GM12878 (cell line): ENCODE measurements around the gene ITPKB. TPM values are rescaled to one million over a fixed set of nuclear protein-coding genes. Genes with fewer than 3 reads are reported as not detected.

Source experiments
- ATAC-seq: fragments of 200-7000 bp; cut with Tn5 transposase; 3 replicates; pipeline ENCODE4 v1.9.1; 2020; ENCODE audit warnings: mild to moderate bottlenecking, moderate library complexity
- BruUV-seq: library from RNA; stranded (reverse); fragments of 400-500 nt; replicated peaks from 2 replicates; lab custom pipeline; 2021; lab: Mats Ljungman, UMichigan
- CTCF ChIA-PET: fragments of 300-600 bp; sonication (Branson Sonifier 250); formaldehyde crosslinking; extraction: SDS; loops from one replicate; lab custom pipeline; 2021; ENCODE audit warnings: inconsistent platforms; lab: Yijun Ruan, JAX
- POLR2A ChIA-PET: fragments of 350-600 bp; formaldehyde crosslinking; extraction: SDS; loops from one replicate; lab custom pipeline; 2021; ENCODE audit warnings: inconsistent platforms; lab: Charles Lee
- RAD21 ChIA-PET: fragments of 300-600 bp; sonication (Branson Sonifier 250); formaldehyde crosslinking; loops from one replicate; lab custom pipeline; 2023; ENCODE audit warnings: antibody characterized with exemption; ENCODE audit not compliant: unreplicated experiment; lab: Charles Lee
- SMC1A ChIA-PET: fragments of 300-600 bp; sonication (Branson Sonifier 250); formaldehyde crosslinking; loops from one replicate; lab custom pipeline; 2023; ENCODE audit not compliant: unreplicated experiment, uncharacterized antibody; lab: Charles Lee
- DNase-seq: peaks from one replicate; pipeline ENCODE4 v3.0.0-alpha.2; 2011; ENCODE audit warnings: low read depth, low spot score
- FAIRE-seq: peaks from 3 replicates; lab custom pipeline; 2011; peaks lifted over from hg19 to GRCh38; lab: Jason Lieb, UNC
- H2AFZ ChIP-seq: 2 replicates; pipeline ENCODE4 v1.6.0; 2011; ENCODE audit warnings: low read depth, low read length, control low read depth; ENCODE audit not compliant: control insufficient read depth
- H3K27ac ChIP-seq: 2 replicates; pipeline ENCODE4 v1.5.1; 2011; ENCODE audit warnings: control low read depth; ENCODE audit not compliant: control insufficient read depth, insufficient read depth
- H3K27me3 ChIP-seq, 2 experiments: replicated peaks in 1 of 2; 2 replicates each; pipeline versions ENCODE4 v1.6.0 to v1.6.1; 2011; ENCODE audit warnings: low read length in 1 of 2; ENCODE audit not compliant: control insufficient read depth in 2 of 2, insufficient read depth in 2 of 2
- H3K36me3 ChIP-seq, 2 experiments: 2 replicates each; pipeline ENCODE4 v1.5.1; 2011; ENCODE audit warnings: low read length in 1 of 2; ENCODE audit not compliant: control insufficient read depth in 2 of 2, insufficient read depth in 2 of 2
- H3K4me1 ChIP-seq: 2 replicates; pipeline ENCODE4 v1.6.1; 2011; ENCODE audit warnings: mild to moderate bottlenecking, low read length, moderate library complexity, mixed read lengths; ENCODE audit not compliant: control insufficient read depth, insufficient read depth
- H3K4me2 ChIP-seq: 2 replicates; pipeline ENCODE4 v1.6.0; 2011; ENCODE audit warnings: control low read depth; ENCODE audit not compliant: control insufficient read depth, insufficient read depth
- H3K4me3 ChIP-seq: fragments of 200-600 bp; sonication (generic); 2 replicates; pipeline ENCODE4 v1.5.1; 2016
- H3K79me2 ChIP-seq: 2 replicates; pipeline ENCODE4 v1.6.0; 2011; ENCODE audit warnings: low read length; ENCODE audit not compliant: control insufficient read depth, insufficient read depth
- H3K9ac ChIP-seq: 2 replicates; pipeline ENCODE4 v1.8.0; 2011; ENCODE audit warnings: low read length, control low read depth, mixed read lengths; ENCODE audit not compliant: control insufficient read depth, insufficient read depth
- H3K9me3 ChIP-seq: replicated peaks from 3 replicates; pipeline ENCODE4 v1.5.1; 2011; ENCODE audit warnings: mild to moderate bottlenecking, low read length; ENCODE audit not compliant: control insufficient read depth, insufficient read depth
- H4K20me1 ChIP-seq: 2 replicates; pipeline ENCODE4 v1.6.0; 2011; ENCODE audit not compliant: control insufficient read depth, insufficient read depth
- WRNIP1 ChIP-seq: IDR thresholded peaks from 2 replicates; pipeline ENCODE4 v1.6.1; 2011; ENCODE audit warnings: low read depth, low read length, improper control_type of control experiment, borderline replicate concordance
- WGBS: methylation state at CpG from one replicate; pipeline ENCODE4 v1.1.6; 2016; ENCODE audit warnings: low lambda C conversion rate; ENCODE audit not compliant: insufficient replicate concordance, insufficient coverage; ENCODE audit errors: missing lambda C conversion rate; 5-methylcytosine and 5-hydroxymethylcytosine counted together
- in situ Hi-C: fragments of 300-500 bp; cut with MboI; formaldehyde crosslinking; loops from 9 replicates; pipeline ENCODE4 v1.14.3; 2018; ENCODE audit warnings: mixed read lengths
- intact Hi-C: fragments of 100-400 bp; cut with micrococcal nuclease; formaldehyde crosslinking; loops from one replicate; pipeline ENCODE4 v1.14.2; 2022; ENCODE audit not compliant: unreplicated experiment
- polyA plus RNA-seq, 11 experiments: library from polyadenylated mRNA; depleted of rRNA in 4 of 11; unstranded in 6 of 11; stranded (reverse) in 5 of 11; fragments of >200 nt; fragmentation: Nextera tagmentation in 4 of 11; fragmentation: Illumina TruSeq in 1 of 11; extraction: Ambion mirVana in 4 of 11; extraction: Trizol in 1 of 11; gene quantifications; 1 replicate in 1 of 11; 2 replicates in 10 of 11; pipeline versions ENCODE4 v1.2.1 to v1.2.3, GENCODE V29; 2011 to 2016; ENCODE audit warnings: inconsistent platforms in 2 of 11, missing spikeins in 2 of 11, low read depth in 1 of 11
- total RNA-seq, 4 experiments: library from RNA; depleted of rRNA in 3 of 4; stranded (reverse); fragments of >200 nt in 3 of 4; fragmentation: Illumina TruSeq in 1 of 4; extraction: Trizol in 1 of 4; gene quantifications; 2 replicates each; pipeline versions ENCODE4 v1.2.1 to v1.2.3, GENCODE V29; 2013 to 2021
- TF ChIP-seq, protein P1 (sequence below): IDR thresholded peaks from 2 replicates; pipeline ENCODE4 v1.6.1; 2012; ENCODE audit warnings: improper control_type of control experiment, low read depth, low read length; ENCODE audit not compliant: insufficient replicate concordance
- TF ChIP-seq, protein P2 (sequence below): IDR thresholded peaks from 2 replicates; pipeline ENCODE4 v1.6.1; 2012; ENCODE audit warnings: mild to moderate bottlenecking, low read depth, low read length

Gene ITPKB
- total and polyA plus RNA-seq, 10 of the 15 experiments (the other 5 are each of a cell fraction or from before 2014, with no cell fraction given), result 1.3 to 38.7 (median 12.9) TPM

DNA sequence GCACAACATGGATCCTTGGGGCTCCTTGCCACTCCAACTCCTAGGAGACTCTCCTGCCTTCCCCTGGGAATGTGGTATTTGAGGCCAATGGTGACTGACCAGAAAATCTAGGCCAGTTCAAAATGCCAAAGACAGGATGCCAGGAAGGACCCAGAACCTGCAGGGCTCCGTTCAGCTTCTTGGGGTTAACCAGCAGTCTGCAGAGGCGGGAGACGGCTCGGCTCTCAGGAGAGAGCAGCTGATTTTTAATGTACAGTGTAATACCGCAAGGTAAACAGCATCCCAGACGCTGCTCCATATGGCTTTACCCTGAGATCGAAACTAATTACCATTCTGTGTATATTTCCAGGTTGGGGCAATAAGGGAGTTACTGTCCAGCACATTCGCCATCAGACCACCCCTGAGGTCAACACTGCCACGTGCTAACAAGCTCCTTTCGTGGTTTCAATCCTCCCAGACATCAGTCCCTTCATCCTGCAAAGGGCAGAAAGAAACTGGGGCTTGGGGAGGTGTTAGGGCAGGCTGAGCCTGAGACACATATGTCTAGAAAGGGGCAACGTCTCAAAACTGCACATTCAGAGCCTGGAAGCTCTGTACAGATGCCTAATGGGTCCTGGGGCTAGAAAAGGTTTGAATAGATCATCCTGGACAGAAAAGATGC is 16.7 kb downstream of the ITPKB start:
- CTCF ChIA-PET, result interaction anchor here (1.3 kb wide), 1 partner anchor 96 kb away, joined by 3 read pairs; no protein-coding TSS in a partner anchor
- no TSS peak for BruUV-seq
- WGBS, result 92% methylated on average over 11 of the region's 11 CpGs

More for the DNA sequence above, 16.7 kb downstream of the ITPKB start:
- Histone ChIP-seq H3K27me3 (no peaks in the 10 kb centered on the region), H3K9me3 (no peaks in the 10 kb centered on the region), H3K36me3 (peaks cover 7 to 20% of the 10 kb centered on the region in 2 experiments; a peak in 3 of 4 replicates), H3K4me1 (peaks cover 36% of the 10 kb centered on the region), H3K79me2 (peaks cover 59% of the 10 kb centered on the region), H3K4me3 (no peak overlapping the region), H3K27ac (no peak overlapping the region), H4K20me1 (peaks cover 5% of the 10 kb centered on the region; the same call in 1 of the 2 replicates), H3K4me2 (no peak overlapping the region)
- ATAC-seq, result no peak
- in situ Hi-C loops (no loop called here), intact Hi-C loops (no loop called here)
- no peak for DNase-seq
- RAD21 ChIA-PET, result interaction anchor here (1.1 kb wide), 1 partner anchor 18 kb away, joined by 5 read pairs; no protein-coding TSS in a partner anchor
- POLR2A ChIA-PET, result interaction anchor here (0.6 to 0.8 kb wide), 2 partner anchors 9 to 104 kb away, joined by 3 read pairs; no protein-coding TSS in a partner anchor
- SMC1A ChIA-PET, result interaction anchor here (1.0 to 1.6 kb wide), 2 partner anchors 9 to 11 kb away, joined by 3 read pairs; no protein-coding TSS in a partner anchor
- TF ChIP-seq, protein P1, sequence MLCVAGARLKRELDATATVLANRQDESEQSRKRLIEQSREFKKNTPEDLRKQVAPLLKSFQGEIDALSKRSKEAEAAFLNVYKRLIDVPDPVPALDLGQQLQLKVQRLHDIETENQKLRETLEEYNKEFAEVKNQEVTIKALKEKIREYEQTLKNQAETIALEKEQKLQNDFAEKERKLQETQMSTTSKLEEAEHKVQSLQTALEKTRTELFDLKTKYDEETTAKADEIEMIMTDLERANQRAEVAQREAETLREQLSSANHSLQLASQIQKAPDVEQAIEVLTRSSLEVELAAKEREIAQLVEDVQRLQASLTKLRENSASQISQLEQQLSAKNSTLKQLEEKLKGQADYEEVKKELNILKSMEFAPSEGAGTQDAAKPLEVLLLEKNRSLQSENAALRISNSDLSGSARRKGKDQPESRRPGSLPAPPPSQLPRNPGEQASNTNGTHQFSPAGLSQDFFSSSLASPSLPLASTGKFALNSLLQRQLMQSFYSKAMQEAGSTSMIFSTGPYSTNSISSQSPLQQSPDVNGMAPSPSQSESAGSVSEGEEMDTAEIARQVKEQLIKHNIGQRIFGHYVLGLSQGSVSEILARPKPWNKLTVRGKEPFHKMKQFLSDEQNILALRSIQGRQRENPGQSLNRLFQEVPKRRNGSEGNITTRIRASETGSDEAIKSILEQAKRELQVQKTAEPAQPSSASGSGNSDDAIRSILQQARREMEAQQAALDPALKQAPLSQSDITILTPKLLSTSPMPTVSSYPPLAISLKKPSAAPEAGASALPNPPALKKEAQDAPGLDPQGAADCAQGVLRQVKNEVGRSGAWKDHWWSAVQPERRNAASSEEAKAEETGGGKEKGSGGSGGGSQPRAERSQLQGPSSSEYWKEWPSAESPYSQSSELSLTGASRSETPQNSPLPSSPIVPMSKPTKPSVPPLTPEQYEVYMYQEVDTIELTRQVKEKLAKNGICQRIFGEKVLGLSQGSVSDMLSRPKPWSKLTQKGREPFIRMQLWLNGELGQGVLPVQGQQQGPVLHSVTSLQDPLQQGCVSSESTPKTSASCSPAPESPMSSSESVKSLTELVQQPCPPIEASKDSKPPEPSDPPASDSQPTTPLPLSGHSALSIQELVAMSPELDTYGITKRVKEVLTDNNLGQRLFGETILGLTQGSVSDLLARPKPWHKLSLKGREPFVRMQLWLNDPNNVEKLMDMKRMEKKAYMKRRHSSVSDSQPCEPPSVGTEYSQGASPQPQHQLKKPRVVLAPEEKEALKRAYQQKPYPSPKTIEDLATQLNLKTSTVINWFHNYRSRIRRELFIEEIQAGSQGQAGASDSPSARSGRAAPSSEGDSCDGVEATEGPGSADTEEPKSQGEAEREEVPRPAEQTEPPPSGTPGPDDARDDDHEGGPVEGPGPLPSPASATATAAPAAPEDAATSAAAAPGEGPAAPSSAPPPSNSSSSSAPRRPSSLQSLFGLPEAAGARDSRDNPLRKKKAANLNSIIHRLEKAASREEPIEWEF, result no peak
- TF ChIP-seq, protein P2, sequence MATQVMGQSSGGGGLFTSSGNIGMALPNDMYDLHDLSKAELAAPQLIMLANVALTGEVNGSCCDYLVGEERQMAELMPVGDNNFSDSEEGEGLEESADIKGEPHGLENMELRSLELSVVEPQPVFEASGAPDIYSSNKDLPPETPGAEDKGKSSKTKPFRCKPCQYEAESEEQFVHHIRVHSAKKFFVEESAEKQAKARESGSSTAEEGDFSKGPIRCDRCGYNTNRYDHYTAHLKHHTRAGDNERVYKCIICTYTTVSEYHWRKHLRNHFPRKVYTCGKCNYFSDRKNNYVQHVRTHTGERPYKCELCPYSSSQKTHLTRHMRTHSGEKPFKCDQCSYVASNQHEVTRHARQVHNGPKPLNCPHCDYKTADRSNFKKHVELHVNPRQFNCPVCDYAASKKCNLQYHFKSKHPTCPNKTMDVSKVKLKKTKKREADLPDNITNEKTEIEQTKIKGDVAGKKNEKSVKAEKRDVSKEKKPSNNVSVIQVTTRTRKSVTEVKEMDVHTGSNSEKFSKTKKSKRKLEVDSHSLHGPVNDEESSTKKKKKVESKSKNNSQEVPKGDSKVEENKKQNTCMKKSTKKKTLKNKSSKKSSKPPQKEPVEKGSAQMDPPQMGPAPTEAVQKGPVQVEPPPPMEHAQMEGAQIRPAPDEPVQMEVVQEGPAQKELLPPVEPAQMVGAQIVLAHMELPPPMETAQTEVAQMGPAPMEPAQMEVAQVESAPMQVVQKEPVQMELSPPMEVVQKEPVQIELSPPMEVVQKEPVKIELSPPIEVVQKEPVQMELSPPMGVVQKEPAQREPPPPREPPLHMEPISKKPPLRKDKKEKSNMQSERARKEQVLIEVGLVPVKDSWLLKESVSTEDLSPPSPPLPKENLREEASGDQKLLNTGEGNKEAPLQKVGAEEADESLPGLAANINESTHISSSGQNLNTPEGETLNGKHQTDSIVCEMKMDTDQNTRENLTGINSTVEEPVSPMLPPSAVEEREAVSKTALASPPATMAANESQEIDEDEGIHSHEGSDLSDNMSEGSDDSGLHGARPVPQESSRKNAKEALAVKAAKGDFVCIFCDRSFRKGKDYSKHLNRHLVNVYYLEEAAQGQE, result no peak
- TF ChIP-seq WRNIP1, result no peak
- TF ChIP-seq, all 136 proteins: peak for 0
- H3K9ac ChIP-seq, result no peak overlapping the region
- no peak overlapping the region for H2AFZ ChIP-seq
- FAIRE-seq, result no peak
